ENCODE measurements around the gene TPRN.

- TF ChIP-seq CTCF (IDR thresholded peaks at IDR 0.05) (no peak), POLR2AphosphoS5 (IDR thresholded peaks at IDR 0.05) (no peak), POLR2A (IDR thresholded peaks at IDR 0.05) (no peak), EP300 (IDR thresholded peaks at IDR 0.05) (no peak)
Measured at GRCh38 chr9:137247916-137248175, 47.3 kb upstream of the TPRN start.

Data from sigmoid colon (tissue), 4 donors.